22Rv1 (cell line): Measurements from ENCODE around the gene MYEF2.

Experiments used
- CTCF ChIP-seq: fragments of 450-650 bp; IDR thresholded peaks from 2 replicates; pipeline ENCODE4 v1.5.1; 2017; ENCODE audit warnings: mild to moderate bottlenecking
- ZFX ChIP-seq: fragments of 450-650 bp; IDR thresholded peaks from 2 replicates; pipeline ENCODE4 v1.6.1; 2017; ENCODE audit warnings: antibody characterized with exemption, borderline replicate concordance

GRCh38 chr15:48190932-48191573 lies 13.0 kb upstream of the MYEF2 start:
- TF ChIP-seq CTCF (no peak), ZFX (no peak)
